NCI-H345 (cell line): ENCODE measurements around the gene ADGRB3.

ENCODE experiments used
- DNase-seq: peaks from one replicate; lab custom pipeline; 2025; lab: John Stamatoyannopoulos, UW

Gene ADGRB3

GRCh38 chr6:68704485-68704884 lies 69.4 kb downstream of the ADGRB3 start:
- DNase-seq: no peak

GRCh38 chr6:68709091-68709490 lies 74.0 kb downstream of the ADGRB3 start:
- no peak for DNase-seq

DNA sequence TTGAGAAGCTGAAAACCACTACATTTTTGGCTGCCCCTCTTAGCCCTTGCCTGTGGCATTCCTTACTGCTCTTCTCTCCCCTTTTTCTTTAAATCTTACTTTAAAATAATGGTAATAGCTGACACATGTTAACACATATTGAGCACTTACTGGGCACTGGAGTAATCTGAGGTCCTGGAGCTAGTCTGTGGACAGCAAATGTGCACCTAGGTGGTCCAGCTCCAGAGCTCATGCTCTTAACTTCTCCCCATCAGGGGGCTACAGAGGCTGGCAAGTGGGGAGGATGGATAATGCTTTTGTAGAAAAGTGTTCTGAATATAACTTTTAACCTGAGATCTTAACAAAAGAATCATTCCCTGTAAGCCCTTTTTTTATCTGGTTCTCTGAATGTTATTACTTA lies 74.8 kb downstream of the ADGRB3 start:
- no peak for DNase-seq

DNA sequence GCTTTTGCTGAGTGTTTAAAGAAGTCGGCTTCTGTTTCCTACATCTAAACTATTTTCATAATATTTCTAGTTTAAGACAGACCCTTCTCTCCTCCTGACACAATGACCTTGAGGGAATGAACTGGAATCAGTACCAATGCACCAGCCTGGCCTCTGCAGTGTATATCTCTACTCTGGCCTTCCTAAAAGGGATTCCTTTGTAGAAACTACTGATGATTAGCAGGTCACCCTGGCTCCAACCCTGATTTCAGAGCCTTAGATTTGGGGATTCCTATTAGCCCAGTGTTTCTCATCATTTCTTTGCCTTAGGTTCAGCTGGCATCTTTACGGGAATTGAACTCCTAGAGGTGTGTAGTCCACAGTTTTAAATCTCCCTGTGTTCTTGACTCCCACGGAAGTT lies 75.4 kb downstream of the ADGRB3 start:
- no peak for DNase-seq

GRCh38 chr6:68710916-68711315 lies 75.8 kb downstream of the ADGRB3 start:
- no peak for DNase-seq

GRCh38 chr6:68711386-68712000 lies 76.4 kb downstream of the ADGRB3 start:
- DNase-seq: no peak

DNA sequence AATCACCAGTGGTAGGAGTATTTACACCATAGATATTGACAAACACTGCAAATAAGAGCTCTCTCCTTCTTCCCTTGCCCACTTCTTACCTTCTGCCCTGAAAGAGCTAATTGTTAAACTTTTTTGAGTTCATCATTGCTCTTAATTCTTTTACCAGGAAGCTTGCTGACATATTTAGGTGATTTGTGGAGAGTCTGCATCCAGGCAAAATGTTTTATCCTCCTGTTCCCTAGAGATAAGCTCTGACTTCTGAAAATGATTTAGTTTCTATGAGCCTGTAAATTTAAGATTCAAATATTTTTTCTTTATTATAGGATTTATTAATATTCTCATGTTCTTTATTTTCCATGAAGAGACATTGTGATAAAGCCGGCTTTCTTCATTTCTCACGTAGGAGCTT lies 81.5 kb downstream of the ADGRB3 start:
- no peak for DNase-seq

DNA sequence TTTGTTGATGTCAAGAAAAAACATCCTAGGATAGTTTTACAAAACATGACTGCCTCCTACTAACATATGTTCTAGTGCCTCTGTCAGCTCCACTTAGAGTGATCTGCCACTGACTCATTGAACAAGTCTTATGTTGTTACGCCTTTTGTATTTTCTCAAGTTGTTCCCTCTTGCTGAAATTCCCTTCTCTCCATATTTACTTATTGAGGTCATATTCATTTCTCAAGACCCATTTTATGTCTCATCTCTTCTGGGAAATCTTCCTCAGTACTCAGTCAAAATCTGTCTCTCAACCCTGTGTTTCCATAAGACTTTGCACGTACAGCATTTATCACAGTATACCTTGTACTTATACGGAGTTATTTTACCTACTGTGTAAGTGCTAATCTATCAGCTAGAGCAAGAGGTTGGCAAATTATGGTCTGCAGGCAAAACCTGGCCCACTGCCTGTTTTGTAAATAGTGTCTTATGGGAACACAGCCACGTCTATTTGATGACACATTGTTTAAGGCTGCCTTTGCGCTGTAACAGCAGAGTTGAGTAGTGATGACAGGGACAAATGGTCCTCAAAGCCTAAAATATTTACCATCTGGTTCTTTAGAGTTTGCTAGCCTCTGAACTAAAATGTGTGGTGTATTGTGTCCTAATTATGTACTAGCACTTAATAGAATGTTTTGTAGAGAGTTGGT lies 83.4 kb downstream of the ADGRB3 start:
- peak; percentile 94 for DNase-seq

DNA sequence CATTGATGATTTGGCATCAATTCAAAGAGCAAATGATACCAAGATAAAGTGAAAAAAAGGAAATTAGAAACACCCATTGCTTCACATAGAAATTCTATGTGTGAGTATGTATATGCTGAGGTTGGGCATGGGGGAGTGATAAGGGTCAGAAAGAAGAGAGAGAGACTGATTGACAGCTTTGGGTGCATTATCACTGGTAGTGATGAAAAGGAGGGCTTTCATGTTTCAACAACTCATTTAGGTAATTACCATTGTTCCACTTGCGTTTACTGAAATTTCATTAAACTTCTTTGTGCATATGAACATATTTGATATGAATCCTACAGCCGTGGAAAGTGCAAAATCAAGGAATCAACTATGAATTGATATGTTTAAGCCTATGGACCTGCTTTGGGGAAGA lies 84.7 kb downstream of the ADGRB3 start:
- DNase-seq: no peak

DNA sequence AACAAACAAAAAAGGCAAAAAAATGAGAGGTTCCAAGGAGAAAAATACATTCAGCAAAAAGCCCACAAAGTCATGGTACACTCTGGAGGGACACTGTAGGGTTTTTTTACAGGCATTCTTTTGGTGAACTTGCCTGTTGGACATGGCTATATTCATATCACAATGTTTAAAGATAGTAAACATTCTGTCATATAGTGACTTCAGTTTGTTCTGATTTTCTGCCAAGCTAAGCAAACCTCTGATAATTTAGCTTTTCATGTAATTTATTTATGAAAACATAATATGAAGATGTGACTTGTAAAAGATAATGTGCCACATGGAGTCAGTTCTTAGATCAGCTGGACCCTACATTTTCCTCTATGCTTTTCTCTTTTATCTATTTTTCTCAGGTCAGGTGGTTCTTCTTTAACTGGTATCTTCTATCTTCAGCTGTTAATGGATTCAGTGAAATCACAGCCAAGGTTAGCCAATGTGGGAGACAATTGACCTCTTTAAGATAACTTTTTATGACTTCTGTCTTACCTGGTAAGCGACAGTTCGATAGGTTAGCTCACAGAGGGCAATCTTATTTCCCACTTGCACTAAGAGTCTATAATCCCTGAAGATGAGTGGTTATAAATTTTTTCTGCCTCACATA lies 87.9 kb downstream of the ADGRB3 start:
- no peak for DNase-seq

- DNase-seq: no peak
Observed at GRCh38 chr6:68724060-68724459, 89.0 kb downstream of the ADGRB3 start.

DNA sequence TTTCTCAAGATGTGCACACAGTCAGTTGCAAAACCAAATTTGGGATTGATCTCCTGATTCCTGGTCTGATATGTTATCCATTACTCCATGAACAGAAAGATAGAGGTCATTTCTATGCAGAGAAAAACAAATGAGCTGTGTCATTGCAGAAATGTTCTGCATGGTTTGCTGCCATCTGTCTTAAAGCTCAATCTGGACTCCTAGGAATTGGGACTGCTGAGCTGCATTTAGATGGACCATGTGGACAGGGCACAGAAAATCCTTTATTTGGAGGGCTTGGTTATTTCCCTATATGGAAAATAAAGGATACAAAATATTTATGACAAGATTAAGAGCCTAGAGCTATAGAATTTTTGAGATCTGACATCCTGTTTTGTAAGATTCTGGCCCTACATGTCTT lies 91.3 kb downstream of the ADGRB3 start:
- no peak for DNase-seq

DNA sequence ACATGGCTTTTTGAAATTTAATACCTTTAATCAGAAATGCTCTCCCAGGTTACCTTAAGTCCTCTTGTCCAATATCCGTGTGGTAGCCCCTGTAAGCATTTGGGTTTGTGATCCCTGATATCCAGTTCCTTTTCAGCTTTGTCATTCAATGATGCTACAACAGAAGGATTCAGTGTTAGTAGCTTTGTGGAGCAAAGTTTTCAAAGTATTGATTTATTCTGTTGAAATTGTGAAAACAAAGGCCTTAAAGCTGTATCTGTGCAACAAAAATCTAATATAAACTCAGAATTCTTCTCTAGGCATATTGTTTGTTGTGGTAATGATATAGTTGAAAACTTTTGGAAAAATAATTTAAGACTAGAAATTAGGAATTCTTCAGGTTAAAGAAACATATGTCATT lies 91.9 kb downstream of the ADGRB3 start:
- DNase-seq: no peak

DNA sequence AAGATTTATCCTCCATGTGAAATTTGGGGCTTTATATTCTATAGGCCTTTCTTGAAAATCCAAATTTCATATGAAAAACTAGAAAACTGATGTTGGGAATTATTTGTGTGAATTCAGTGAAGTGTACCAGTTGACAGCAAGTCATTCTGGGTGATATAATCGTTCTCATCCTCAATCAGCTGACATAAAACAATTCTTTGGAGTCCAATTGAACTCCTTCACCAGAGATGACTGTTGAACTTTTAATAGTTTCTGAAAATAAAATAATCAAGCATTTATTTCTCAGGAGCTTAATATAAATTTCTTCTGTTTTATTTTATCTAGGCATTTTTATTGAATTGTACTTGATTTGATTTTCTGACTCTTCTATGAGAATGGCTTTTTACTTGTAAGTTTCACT lies 92.6 kb downstream of the ADGRB3 start:
- DNase-seq: no peak

DNA sequence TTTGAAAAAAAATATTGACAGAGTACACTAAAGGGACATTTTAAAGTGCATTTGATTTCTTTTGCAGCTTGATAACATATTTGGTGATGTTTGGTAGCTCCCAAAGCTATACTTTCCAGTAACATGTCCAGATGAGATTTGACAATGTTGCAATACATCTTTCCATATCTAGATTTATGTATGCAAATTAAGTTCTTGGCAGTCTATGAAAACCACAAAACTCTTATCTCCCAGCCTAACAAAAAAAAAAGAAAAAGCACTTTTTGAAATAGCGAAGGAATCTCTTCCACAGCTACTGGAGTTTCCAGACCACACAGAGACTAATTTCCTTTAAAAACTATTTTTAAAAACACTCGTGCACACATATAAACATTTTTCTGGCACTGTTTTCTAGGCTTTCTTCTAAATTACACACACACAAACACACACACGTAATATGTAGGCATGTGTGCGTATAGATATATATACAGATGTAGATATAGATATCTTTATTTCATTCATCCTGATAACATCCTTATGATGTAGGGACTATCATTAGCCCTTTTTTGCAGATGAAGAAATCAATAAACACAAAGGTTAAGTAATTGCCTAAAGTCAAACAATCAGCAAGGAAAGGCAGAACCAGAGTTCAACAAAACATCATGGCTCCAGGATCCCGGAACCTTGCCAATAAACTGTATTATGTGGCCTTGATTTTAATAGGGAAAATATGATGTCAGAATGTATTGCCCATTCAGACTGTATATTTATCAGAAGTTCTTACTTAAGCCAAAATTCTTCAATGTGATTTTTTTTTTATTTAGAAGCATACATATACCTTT lies 93.3 kb downstream of the ADGRB3 start:
- DNase-seq: no peak

DNA sequence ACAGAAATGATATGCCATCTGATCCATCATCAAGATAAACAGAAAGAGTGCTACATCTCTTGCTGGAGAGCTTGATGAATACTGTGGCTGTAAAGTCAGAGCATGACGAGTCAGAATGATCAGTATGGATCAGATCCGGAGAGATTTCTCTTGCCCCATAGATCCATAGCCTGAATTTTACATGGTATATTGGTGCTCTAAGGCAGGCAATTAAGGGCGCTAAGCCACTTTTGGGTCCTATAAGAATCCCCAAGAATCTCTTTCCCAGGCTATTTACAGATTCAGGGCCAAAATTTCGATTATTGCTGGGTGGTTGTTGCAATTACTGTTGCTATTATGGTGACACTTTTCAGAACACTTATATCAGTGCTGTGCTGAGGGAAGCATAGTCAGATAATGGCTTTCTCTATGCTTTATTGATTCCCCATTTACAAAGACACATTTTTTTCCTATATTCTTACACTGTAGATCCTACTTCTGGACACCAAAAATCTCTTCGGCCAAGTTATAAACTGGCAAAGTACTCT lies 94.4 kb downstream of the ADGRB3 start:
- DNase-seq: no peak

DNA sequence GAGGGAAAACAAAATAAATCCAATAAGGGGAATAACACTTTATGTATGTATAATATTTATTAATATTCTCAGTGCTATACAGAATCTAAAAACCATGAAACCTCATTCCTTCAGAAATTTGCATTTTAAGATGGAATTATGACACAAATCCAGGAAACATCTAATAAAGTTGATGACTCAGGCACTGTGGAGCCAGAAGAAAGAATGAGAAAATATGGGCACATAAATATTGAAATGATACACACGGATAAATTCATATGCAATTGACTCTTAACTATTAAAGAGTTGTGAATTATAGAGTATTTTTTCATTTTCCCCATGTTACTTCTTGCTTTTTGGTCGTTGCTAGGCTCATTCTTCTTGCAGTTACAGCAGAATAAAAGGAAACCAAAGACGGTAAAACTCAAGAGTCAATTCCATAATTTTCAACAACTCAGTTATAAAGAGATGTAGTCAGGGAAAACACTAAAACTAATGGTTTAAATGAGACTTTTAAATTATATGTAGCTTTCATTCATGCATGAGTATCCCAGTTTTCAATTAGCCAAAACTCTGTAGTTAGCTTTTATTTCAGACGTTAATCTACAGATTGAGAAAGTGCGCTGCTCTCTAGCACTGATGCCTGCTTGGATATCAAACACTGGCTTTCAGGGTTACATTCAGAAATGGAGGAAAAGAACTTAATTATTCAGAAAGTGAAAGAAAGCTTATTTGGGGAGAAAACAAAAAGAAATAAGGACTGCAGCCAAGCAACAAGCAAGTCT lies 95.4 kb downstream of the ADGRB3 start:
- no peak for DNase-seq

DNA sequence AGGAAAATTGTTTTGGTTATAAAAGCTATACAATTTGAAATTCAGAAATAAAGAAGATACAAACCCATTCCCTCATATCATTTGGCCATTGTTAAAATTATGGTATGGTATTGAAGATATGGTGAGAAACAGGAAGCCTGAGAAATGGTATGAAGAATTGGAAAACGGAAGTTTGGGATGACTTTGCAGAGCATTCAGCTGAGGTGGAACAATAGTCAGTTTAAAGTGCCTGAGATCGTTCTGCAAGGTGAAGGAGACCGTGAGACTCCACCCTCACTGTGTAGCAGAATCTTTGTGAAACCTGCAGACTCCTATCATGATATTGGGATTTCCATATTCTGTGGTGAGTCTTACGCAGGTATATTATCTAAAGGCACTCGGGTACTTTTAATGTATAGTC lies 97.3 kb downstream of the ADGRB3 start:
- DNase-seq: no peak

DNA sequence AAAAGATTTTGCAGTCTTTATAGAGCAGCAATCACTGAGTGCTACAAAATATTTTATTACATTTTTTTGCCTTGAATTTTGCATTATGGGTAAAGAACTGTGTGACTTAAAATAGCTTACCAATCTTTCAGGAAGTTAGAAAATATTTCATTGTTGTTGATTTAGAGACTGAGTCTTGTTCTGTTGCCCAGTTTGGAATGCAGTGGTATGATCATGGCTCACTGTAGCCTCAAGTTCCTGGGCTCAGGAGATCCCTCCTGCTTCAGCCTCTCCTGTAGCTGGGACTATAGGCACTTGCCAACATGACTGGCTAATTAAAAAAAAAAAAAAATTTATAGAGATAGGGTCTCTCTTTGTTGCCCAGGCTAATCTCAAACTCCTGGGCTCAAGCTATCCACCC lies 100.8 kb downstream of the ADGRB3 start:
- DNase-seq: no peak

DNA sequence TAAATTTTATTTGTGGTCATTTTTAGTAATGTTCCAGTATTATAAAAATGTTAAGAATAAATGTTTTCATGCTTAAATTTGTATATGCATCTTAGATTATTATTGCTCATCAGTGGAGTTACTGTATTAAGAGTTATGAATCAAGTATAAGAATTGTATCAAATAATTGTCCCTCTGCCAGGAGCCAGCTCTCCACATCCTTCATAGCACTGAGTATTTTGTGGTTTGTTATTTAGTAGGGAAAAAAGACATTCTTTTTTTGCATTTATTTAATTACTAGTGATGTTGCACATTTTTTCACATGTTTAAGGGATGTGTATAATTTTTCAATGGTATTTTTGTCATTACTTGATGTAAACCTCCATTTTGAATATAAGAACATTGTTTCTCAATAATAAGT lies 102.0 kb downstream of the ADGRB3 start:
- no peak for DNase-seq

DNA sequence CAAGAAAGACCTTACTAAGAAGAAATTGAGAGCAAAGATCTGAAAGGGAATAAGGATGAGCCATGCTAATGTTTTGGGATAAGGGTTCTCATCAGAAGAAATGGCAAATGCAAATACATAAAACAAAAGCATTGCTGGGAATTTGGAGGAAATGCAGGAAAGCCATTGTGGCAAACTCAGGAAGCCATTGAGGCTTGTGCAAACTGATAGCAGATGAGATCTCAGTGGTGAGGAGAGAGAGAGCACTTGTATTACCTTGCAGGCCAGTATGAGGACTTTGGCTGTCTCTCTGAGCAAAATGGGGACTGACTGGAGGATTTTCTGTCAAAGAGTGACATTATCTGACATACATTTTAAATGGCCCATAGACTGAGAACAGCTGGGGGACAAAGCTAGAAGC lies 103.0 kb downstream of the ADGRB3 start:
- no peak for DNase-seq
